ENCODE data around the gene CADM2.

Gene CADM2

DNA sequence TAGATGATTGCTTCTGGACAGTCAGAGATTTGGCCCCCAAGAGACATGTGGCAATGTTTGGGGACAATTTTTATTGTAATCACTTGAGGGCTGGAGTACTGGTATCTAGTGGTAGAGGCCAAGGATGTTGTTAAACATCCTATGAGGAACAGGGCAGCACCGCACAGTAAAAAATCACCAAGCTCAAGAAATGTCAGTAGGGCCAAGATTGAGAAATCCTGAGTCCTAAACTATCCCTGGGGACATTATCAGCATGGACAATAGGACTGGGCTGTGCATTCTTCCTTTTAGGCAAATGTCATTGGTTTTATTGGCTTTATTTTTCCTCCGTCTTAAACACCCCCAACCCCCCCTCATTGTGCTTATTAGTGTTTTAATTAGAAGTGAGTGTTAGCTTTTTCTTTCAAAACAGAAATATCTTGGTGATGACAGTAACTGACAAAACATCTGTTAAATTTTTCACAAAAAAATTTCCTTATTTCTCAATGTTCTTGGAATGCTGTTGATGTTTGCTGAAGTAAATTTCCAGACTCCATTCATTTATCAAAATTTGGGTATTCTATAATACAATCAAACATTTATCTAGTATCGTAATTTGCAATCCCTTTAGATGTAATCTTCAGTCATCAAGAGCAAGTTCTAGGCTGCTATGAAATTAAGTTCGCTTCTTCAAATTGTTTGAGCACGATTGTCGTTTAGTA lies 1087.8 kb downstream of the CADM2 start:
- FAIRE-seq: no peak

DNA sequence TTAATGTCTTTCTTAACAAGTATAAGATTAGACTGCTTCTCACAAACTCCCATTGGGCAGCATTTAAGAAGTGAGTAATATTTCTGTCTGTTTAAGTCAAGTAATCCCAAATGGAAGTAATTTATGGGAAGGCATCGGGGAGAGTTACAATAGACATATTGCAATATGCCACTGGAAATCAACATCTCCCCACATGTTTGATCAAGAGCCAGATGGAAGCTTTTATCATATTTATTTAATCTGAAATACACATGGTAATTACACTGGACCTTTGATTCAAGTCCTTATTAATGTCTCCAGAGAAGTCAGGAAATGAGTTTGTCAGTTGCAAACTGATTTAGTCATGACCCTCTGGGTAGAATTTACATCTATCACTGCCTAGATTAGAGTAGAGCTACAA lies 1088.4 kb downstream of the CADM2 start:
- FAIRE-seq: no peak

DNA sequence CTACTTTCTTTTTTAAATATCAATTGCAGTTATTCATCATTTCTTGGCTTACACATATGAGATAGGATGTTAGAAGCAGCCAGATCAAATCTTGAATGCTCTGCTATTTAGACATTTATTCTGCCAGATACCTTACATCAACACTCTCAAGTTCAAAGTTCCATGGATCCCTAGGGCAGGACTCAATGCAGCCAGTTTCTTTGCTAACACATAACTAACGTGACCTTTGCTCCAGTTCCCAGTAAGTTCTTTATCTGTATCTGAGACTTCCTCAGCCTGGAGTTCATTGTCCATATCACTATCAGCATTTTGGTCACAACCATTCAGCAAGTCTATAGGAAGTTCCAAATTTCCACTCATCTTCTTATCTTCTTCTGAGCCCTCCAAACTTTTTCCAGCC lies 1092.3 kb downstream of the CADM2 start:
- no peak for FAIRE-seq

DNA sequence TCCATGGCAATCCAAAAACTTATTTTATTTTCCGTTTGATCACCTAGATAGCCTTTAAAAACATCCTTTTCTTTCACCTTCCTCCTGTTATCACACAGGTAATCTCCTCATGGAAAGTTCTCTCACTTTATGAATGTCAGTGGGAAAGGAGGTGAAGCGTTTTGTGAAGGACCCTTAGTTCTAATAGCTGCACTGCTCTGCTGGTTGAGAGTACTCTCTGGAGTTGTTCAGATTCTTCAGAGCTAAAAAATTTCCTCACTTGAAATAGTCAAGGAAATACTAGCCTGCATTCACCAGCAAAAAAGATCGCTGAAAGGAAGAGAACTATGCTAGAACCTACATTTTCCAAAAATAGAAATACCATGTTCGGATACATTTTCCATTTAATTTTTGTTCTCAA lies 1097.2 kb downstream of the CADM2 start:
- FAIRE-seq: no peak

GRCh38 chr3:86056962-86057361 lies 1098.2 kb downstream of the CADM2 start:
- no peak for FAIRE-seq

DNA sequence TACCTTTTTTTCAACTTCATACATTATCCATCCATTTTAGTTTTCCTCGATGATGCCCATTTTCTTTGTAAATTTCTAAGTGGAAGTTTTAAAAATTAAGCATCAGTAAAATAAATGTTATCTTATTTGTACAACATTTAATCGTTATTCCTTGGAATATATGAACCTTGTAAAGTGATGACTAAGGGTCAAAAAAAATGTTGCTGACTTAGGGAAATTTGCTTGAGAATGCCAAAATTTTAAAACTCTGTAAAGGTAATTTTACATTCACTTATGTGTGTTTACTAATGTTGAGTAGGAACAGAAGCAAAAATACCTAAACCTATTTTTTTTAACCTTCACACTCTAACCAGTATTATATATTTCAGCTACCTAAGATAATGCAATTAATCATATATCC lies 1115.0 kb downstream of the CADM2 start:
- no peak for FAIRE-seq

GRCh38 chr3:86087160-86087871 lies 1128.5 kb downstream of the CADM2 start:
- no peak for FAIRE-seq

DNA sequence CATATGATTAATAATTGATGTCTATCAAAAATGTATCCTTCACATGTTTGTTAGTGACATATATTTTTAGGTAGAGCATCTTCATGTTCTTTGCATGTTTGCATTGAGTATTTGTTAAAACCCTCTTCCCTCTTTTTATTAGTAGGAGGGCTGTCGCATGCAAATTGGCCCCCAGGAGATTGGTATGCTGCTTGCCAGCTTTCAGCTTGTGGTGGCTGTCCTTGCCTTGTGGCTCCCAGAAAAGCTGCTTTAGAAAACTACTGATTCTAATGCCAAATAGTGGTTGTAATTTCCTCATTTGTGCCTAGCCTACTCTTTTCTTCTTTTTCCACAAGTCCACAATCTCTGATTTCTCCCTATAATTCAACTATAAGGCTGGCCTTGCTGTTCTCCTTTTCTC lies 1145.4 kb downstream of the CADM2 start:
- FAIRE-seq: no peak

DNA sequence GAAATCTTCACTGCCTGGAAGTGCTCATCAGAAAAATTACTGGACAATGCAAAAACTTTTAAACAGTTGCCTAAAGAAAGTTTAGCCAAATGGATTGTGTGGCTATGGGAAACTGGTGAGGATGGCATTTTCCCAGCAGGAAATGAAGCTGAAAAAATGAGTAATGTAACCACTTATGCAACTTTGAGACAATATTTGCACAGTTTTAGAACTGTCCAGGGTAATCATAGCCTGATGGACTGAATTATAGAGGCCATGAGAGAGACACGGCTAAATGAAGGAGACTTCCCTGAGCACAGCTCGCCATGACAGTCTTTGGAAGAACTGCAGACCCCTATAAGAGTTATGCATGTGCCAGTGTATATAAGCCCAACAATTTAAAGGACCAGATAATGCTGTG lies 1150.6 kb downstream of the CADM2 start:
- no peak for FAIRE-seq

Measured in G401.6 (cell line).